Measurements from ENCODE around the gene FCHO1.

Gene FCHO1

DNA sequence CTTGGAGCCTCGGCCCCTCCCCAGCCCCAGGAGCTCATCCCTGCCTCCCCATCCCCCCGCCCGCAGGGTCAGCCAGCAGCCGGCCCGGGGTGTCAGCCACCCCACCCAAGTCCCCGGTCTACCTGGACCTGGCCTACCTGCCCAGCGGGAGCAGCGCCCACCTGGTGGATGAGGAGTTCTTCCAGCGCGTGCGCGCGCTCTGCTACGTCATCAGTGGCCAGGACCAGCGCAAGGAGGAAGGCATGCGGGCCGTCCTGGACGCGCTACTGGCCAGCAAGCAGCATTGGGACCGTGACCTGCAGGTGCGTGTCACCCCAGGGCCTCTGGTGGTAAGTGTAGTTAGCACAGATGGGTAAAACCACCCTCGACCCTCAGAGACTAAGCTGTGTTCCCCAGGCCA is 18.1 kb upstream of the FCHO1 start:
- no peak overlapping the region for H3K4me3 ChIP-seq (ENCODE audit: control insufficient read depth, low read depth, low read length)
- no peak for DNase-seq (ENCODE audit: low read depth)
- TF ChIP-seq, protein P1, sequence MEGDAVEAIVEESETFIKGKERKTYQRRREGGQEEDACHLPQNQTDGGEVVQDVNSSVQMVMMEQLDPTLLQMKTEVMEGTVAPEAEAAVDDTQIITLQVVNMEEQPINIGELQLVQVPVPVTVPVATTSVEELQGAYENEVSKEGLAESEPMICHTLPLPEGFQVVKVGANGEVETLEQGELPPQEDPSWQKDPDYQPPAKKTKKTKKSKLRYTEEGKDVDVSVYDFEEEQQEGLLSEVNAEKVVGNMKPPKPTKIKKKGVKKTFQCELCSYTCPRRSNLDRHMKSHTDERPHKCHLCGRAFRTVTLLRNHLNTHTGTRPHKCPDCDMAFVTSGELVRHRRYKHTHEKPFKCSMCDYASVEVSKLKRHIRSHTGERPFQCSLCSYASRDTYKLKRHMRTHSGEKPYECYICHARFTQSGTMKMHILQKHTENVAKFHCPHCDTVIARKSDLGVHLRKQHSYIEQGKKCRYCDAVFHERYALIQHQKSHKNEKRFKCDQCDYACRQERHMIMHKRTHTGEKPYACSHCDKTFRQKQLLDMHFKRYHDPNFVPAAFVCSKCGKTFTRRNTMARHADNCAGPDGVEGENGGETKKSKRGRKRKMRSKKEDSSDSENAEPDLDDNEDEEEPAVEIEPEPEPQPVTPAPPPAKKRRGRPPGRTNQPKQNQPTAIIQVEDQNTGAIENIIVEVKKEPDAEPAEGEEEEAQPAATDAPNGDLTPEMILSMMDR (conservative IDR thresholded peaks at IDR 0.05; ENCODE audit: control insufficient read depth, insufficient read depth, low read depth, low read length) = no peak

DNA sequence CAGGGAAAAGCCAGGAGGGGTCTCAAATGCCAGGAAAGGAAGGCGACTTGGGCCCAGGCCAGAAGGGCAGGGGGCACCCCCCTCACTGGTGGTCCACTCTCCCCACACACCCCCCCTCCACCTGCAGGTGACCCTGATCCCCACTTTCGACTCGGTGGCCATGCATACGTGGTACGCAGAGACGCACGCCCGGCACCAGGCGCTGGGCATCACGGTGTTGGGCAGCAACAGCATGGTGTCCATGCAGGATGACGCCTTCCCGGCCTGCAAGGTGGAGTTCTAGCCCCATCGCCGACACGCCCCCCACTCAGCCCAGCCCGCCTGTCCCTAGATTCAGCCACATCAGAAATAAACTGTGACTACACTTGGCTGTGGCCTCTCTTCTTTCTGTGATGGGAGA is 17.1 kb upstream of the FCHO1 start:
- TF ChIP-seq, protein P1 (conservative IDR thresholded peaks at IDR 0.05; ENCODE audit: control insufficient read depth, insufficient read depth, low read depth, low read length) = no peak
- DNase-seq (ENCODE audit: low read depth) = no peak
- H3K4me3 ChIP-seq (ENCODE audit: control insufficient read depth, low read depth, low read length) = no peak overlapping the region

DNA sequence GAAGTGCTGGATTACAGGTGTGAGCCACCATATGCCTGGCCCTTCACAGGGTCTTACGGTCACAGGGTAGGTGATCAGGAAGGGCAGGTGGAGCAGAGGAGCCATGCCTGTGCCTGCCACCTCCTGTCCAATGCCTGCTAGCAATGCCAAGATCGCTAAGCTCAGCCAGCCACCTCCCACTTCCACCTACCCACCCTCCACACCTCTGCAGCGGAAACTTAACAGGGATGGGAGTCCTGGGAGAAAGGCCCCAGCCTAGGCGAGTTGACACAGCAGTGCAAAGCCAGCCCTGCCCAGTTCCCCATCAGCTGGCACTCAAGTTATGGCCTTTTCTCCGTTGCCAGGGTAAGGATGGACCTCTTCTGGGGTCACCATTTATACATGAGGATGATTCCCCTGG is 15.9 kb upstream of the FCHO1 start:
- TF ChIP-seq, protein P1 (conservative IDR thresholded peaks at IDR 0.05; ENCODE audit: control insufficient read depth, insufficient read depth, low read depth, low read length) = no peak
- H3K4me3 ChIP-seq (ENCODE audit: control insufficient read depth, low read depth, low read length) = no peak overlapping the region
- no peak for DNase-seq (ENCODE audit: low read depth)

DNA sequence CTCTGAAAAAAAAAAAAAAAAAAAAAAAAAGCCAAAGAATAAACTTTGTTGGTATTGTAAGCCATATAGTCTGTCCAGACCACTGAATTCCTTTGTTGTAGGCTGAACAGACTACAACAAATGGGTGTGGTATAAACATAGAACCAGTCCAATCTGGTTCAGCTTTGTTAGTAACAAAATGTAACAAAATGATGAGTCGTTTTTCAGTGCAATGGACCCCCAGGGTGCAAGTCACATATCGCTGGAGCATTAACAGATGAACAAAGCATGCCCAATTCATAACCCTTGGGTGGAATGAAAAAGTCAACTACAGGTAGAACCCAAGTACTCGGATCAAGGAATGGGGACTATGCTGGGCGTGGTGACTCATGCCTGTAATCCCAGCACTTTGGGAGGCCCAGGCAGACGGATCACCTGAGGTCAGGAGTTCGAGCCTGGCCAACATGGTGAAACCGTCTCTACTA is 13.6 kb upstream of the FCHO1 start:
- TF ChIP-seq, protein P1 (conservative IDR thresholded peaks at IDR 0.05; ENCODE audit: control insufficient read depth, insufficient read depth, low read depth, low read length) = no peak

DNA sequence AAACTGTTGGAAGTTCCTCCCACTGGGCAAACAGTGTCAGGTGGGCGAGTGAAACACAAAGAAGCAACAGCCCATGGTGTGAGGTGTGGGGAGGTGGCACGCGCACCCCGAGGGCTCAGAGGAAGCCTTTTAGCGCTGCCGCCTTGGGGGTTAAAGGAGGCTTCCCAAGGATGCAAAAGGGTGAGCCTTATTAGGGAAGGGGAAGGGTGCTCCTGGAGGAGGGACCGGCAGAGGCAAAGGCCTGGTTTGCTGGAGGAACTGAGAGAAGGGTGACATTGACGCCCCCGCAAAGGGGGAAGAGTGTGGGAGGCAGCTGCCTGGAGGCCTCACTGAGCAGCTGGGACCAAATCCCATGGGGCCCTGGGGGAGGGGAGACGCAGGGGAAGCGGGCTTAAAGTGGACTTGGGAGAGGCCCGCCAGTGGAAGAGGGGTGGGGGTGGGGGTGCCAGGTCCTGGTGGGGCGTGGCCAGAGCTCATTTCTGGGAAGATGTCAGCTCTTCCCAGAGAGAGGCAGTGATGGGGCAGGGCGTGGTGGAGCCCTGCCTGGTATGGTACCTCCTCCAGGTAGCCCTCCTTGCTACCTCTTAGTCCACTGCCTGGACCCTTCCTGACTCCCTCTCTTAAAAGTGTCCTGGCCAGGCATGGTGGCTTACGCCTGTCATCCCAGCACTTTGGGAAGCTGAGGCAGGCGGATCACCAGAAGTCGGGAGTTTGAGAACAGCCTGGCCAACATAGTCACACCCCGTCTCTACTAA is 12.0 kb upstream of the FCHO1 start:
- no peak overlapping the region for H3K4me3 ChIP-seq (ENCODE audit: control insufficient read depth, low read depth, low read length)
- TF ChIP-seq, protein P1 (conservative IDR thresholded peaks at IDR 0.05; ENCODE audit: control insufficient read depth, insufficient read depth, low read depth, low read length) = no peak
- DNase-seq (ENCODE audit: low read depth) = no peak

More for the DNA sequence above, 13.6 kb upstream of the FCHO1 start:
- no peak for DNase-seq (ENCODE audit: low read depth)
- no peak overlapping the region for H3K4me3 ChIP-seq (ENCODE audit: control insufficient read depth, low read depth, low read length)

DNA sequence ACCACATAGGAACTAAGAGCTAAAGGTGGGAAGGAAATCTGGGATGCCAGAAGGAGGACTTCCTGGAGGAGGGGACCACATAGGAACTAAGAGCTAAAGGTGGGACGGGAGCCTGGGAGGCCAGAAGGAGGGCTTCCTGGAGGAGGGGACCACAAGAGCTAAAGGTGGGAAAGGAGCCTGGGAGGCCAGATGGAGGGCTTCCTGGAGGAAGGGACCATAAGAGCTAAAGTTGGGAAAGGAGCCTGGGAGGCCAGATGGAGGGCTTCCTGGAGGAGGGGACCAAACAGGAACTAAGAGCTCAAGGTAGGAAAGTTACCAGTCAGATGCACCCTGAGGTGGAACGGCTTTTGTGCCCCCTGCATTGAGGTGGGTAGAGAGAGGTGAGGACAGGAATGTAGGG is 9.8 kb upstream of the FCHO1 start:
- TF ChIP-seq, protein P1 (conservative IDR thresholded peaks at IDR 0.05; ENCODE audit: control insufficient read depth, insufficient read depth, low read depth, low read length) = no peak
- no peak for DNase-seq (ENCODE audit: low read depth)

More for the DNA sequence above, 9.8 kb upstream of the FCHO1 start:
- H3K4me3 ChIP-seq (ENCODE audit: control insufficient read depth, low read depth, low read length) = no peak overlapping the region
